ENCODE results near the gene DMRTC2. TPM values are rescaled to one million over a fixed set of nuclear protein-coding genes. Genes with fewer than 3 reads are reported as not detected.
A peak's percentile ranks its signal among the peaks of the same experiment; 100 is the strongest.

Gene DMRTC2
- total and polyA plus RNA-seq, 9 of the 15 experiments (the other 6 are each of a cell fraction or from before 2014, with no cell fraction given) = 0.03 TPM; not detected in 8

DNA sequence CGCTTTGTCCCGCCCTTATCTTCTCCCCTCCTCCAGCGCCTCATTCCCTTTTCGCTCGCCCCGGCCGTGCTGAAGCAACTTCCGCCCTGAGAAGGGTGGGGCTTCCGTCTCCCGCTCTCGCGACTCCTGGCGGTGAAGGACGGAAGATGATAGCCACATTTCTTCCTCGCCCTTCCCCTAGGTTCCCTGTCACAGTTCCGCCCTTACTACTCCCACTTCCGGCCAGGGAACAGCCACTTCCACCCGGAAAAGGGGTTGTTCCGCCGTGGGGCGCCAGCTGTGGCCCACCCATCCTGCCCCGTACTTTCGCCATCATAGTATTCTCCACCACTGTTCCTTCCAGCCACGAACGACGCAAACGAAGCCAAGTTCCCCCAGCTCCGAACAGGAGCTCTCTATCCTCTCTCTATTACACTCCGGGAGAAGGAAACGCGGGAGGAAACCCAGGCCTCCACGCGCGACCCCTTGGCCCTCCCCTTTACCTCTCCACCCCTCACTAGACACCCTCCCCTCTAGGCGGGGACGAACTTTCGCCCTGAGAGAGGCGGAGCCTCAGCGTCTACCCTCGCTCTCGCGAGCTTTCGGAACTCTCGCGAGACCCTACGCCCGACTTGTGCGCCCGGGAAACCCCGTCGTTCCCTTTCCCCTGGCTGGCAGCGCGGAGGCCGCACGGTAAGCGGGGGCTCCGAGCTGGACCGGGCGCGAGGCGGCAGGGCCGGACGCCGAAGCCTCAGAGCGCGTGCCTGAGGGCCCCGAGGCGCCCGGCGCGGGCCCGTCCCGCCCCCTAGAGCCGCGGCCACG, 15.0 kb downstream of the DMRTC2 start, which contains the start of gene RPS19 (continued):
- TF ChIP-seq ZNF408 (CRISPR knock-in tag; IDR thresholded peaks at IDR 0.05; ENCODE audit: low read depth) (no peak), ZNF561 (CRISPR knock-in tag; conservative IDR thresholded peaks at IDR 0.05) (no peak), SMARCA5 (IDR thresholded peaks at IDR 0.05) (peak; percentile 91), ZZZ3 (IDR thresholded peaks at IDR 0.05) (peak; percentile 78; the same call in 1 of the 2 replicates), RUNX1 (IDR thresholded peaks at IDR 0.05; ENCODE audit: low read depth) (peak; percentile 85; the same call in 1 of the 2 replicates), SNIP1 (IDR thresholded peaks at IDR 0.05; ENCODE audit: low read depth) (peak; percentile 38; the same call in 1 of the 2 replicates), GTF2F1 (IDR thresholded peaks at IDR 0.05; ENCODE audit: low read depth, low read length) (peak; percentile 77; the same call in 1 of the 2 replicates), KAT2B (IDR thresholded peaks at IDR 0.05; ENCODE audit: low read depth, low read length) (peak; percentile 84), SIRT6 (IDR thresholded peaks at IDR 0.05; ENCODE audit: low read depth, low read length) (no peak), LEF1 (IDR thresholded peaks at IDR 0.05) (peak; percentile 67; the same call in 1 of the 2 replicates), DACH1 (IDR thresholded peaks at IDR 0.05; ENCODE audit: partially characterized antibody) (peak; percentile 75), GABPA (tag; conservative IDR thresholded peaks at IDR 0.05; ENCODE audit: low read depth) (peak; percentile 98), NFE2 (IDR thresholded peaks at IDR 0.05; ENCODE audit: low read depth) (no peak; the same call in 1 of the 2 replicates), POLR2G (IDR thresholded peaks at IDR 0.05; ENCODE audit: low read depth, low read length) (peak; percentile 100), SP1 (CRISPR knock-in tag; IDR thresholded peaks at IDR 0.05) (peak; percentile 100), RBM25 (IDR thresholded peaks at IDR 0.05; ENCODE audit: low read depth, low read length, severe bottlenecking) (peak; percentile 89), OTX1 (CRISPR knock-in tag; IDR thresholded peaks at IDR 0.05) (peak; percentile 87; the same call in 1 of the 2 replicates), TGIF2 (CRISPR knock-in tag; IDR thresholded peaks at IDR 0.05) (no peak; the same call in 1 of the 2 replicates), CREM (IDR thresholded peaks at IDR 0.05; ENCODE audit: low read depth) (peak; percentile 92), MCM2 (IDR thresholded peaks at IDR 0.05; ENCODE audit: low read depth) (no peak), ZNF384 (IDR thresholded peaks at IDR 0.05; ENCODE audit: low read depth, low read length) (0 out of 2 replicates have a peak, but pooled peaks have one; percentile 15), TBP (optimal IDR thresholded peaks at IDR 0.05; ENCODE audit: low read depth, low read length) (no peak)
- TF ChIP-seq, protein P1, sequence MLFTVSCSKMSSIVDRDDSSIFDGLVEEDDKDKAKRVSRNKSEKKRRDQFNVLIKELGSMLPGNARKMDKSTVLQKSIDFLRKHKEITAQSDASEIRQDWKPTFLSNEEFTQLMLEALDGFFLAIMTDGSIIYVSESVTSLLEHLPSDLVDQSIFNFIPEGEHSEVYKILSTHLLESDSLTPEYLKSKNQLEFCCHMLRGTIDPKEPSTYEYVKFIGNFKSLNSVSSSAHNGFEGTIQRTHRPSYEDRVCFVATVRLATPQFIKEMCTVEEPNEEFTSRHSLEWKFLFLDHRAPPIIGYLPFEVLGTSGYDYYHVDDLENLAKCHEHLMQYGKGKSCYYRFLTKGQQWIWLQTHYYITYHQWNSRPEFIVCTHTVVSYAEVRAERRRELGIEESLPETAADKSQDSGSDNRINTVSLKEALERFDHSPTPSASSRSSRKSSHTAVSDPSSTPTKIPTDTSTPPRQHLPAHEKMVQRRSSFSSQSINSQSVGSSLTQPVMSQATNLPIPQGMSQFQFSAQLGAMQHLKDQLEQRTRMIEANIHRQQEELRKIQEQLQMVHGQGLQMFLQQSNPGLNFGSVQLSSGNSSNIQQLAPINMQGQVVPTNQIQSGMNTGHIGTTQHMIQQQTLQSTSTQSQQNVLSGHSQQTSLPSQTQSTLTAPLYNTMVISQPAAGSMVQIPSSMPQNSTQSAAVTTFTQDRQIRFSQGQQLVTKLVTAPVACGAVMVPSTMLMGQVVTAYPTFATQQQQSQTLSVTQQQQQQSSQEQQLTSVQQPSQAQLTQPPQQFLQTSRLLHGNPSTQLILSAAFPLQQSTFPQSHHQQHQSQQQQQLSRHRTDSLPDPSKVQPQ (CRISPR knock-in tag; IDR thresholded peaks at IDR 0.05; ENCODE audit: borderline replicate concordance) = no peak
- TF ChIP-seq, protein P2, sequence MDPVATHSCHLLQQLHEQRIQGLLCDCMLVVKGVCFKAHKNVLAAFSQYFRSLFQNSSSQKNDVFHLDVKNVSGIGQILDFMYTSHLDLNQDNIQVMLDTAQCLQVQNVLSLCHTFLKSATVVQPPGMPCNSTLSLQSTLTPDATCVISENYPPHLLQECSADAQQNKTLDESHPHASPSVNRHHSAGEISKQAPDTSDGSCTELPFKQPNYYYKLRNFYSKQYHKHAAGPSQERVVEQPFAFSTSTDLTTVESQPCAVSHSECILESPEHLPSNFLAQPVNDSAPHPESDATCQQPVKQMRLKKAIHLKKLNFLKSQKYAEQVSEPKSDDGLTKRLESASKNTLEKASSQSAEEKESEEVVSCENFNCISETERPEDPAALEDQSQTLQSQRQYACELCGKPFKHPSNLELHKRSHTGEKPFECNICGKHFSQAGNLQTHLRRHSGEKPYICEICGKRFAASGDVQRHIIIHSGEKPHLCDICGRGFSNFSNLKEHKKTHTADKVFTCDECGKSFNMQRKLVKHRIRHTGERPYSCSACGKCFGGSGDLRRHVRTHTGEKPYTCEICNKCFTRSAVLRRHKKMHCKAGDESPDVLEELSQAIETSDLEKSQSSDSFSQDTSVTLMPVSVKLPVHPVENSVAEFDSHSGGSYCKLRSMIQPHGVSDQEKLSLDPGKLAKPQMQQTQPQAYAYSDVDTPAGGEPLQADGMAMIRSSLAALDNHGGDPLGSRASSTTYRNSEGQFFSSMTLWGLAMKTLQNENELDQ (CRISPR knock-in tag; IDR thresholded peaks at IDR 0.05; ENCODE audit: borderline replicate concordance) = no peak
